Forelimb muscle (tissue), 1 donor: ENCODE measurements around the gene MGLL. TPM values are rescaled to one million over a fixed set of nuclear protein-coding genes. Genes with fewer than 3 reads are reported as not detected.

Experiments
- DNase-seq: peaks from one replicate; pipeline ENCODE4 v3.0.0-alpha.2; 2013; ENCODE audit warnings: low read depth
- polyA plus RNA-seq: library from polyadenylated mRNA; unstranded; fragments of 120-200 nt; gene quantifications from one replicate; pipeline ENCODE4 v1.2.1, GENCODE V29; 2013; ENCODE audit not compliant: insufficient read length

The MGLL gene
- polyA plus RNA-seq, 1 donor: 24.5 TPM

DNA sequence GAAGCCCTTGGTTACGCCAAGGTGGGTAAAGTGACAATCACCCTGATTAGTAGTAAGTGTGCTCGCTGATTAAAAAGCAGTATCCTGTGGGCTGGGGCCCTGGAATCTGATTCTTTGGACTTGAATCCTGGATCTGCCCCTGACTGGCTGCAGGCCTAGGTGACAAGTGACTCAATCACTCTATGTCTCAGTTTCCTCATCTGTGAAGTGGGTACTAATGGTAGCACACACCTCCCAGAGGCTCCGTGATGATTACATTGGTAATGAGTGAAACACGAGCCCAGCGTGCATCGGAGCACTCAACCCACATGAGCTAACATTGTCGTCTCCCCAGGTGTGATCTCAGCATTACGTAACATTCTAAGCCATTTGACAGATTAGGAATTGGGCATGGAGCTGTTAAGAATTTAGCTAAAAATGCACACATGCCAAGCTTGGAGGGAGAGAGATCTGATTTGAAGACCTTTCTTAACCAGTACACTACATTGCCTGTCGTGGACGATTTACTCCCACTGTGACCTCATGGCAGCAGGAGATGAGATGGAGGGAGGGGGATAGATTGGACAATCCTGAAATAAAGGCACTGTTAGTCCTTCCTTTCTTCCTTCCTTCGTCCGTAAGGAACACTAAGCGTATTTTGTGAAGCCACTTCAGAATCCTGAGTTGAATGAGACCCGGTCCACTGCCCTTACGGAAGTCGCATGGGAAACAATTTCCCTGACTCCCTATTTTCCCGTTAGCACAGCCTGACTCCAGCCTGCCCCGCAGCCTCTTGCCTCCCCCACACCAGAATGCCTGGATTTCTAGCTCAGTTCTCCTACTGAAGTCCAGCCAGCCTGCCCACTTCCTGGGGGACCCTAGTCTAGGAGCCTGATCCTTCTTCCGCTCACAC is 32.1 kb downstream of the MGLL start:
- DNase-seq: no peak

DNA sequence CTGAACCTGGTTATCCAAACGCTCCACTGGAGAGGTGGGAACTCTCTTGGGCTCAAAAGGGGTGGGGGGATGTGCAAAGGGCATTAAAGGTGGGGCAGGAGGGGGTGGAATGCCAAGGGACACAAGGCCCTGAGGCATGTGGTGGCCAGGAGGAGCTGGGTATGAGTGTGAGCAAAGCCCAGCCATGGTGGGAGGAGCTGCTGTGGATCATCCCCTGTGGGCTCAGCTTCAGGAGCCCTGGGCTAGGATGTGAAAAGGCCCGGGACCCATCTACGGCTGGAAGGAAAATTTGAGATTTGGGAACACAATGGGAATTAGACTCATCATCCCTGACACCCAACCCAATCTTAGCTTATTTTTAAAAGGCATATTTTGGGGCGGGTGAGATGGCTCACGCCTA is 33.3 kb downstream of the MGLL start:
- DNase-seq: no peak

DNA sequence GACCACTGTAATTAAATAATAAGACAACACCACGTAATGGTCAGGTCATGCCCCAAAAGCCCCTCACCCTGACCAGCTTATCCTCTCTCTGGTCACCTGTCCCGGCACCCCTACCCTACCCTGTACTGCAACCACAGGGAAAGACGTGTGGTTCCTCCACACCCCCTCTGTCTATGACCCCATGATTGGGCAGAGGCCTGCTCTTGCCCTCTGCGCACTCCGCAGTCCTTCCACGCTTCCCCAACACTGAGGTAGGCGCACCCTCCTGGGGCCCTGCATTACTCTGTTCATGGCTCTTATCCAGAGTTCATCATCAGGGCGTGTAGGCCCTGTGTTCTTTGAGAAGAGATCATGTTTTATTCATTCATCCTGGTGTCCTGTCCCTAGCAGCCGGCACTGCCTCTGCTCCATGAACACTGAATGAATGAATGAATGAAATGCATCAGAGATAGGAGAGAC is 33.8 kb downstream of the MGLL start:
- DNase-seq: no peak

DNA sequence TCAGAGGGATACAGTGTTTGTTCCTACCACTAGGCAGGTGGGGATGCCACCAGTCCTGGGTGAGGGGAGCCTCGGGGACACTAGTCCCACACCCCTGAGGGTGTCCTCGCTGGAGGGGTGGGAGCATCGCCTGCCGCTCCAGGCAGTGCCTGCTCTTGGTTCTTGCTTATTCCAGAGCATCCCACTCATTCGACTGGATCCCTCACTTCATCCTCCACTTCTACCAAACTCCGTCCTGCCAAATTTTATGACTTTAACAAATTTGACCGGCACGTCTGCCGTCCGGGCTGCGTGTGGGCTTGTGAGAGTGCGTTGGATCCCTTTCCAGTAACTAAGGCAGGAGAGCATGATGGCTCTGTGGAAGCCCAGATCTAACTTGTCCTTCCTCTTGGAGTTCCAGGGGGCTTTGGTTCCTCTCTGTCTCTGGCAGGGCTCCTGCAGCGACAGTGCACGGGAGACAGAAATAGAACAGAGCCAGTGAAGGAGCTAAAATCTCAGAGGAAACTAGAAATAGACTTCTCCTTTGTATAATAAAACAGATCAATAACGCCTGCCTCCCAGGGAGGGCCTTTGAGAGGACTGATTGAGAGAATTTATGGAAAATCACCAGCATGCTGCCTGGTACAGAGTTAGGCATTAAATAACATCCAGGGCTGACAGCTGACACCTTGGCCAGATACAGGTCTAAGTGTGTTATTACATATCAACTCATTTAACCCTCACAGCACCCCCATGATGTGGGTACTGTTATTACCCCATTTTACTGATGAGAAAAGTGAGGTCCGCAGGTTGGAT is 34.5 kb downstream of the MGLL start:
- no peak for DNase-seq

DNA sequence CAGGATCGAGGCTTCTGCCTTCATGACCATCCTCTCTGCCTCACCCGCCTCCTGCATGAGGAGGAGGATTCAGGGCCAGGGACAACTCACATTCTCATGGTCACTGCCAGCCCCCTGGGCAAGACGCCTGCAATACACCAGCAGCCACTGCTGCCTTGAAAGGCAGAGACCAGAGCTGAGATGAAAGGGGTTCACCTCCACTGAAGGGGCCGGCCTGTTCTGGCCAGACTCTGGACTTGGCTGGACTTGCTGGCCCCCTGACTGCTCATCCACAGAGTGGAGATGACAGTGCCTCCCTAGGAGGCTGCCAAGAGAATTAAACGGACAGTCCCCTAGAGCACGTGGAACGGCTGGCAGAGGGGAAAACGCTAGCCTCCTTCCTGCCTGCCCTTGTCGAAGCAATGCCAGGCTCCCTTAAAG is 35.2 kb downstream of the MGLL start:
- no peak for DNase-seq

DNA sequence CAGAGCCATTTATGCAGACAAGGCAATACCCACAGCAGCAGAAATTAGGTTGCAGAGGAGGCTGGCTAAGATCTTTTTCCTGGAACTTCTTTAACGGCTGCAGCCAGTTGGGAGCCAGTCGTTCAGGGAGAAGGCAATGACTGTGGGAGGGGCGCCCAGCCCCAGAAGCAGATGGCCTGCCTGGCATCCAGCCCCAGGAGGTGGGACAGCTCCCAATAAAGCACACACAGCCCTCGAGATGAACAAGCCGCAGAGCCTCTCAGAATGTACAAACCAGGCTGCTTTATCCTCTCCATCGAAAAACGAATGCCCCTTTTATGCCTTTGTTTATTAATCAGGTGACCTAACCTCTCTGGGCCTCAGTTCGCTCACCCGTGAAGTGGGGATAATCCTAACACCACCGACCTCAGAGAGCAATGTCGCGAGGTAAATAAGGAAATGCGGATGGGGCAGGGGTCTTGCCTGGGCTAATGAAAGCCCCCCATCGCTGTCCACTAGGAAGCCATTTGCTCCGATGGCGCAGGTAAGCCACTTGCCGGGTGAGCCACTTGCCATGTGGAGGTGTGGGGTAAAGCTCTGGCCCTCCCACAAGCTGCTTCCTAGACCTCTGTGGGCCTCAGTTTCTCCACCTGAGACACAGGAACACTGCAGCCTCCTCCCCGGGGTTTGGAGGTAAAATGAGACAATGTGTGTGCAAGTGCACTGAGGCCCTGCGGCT is 35.8 kb downstream of the MGLL start:
- no peak for DNase-seq

DNA sequence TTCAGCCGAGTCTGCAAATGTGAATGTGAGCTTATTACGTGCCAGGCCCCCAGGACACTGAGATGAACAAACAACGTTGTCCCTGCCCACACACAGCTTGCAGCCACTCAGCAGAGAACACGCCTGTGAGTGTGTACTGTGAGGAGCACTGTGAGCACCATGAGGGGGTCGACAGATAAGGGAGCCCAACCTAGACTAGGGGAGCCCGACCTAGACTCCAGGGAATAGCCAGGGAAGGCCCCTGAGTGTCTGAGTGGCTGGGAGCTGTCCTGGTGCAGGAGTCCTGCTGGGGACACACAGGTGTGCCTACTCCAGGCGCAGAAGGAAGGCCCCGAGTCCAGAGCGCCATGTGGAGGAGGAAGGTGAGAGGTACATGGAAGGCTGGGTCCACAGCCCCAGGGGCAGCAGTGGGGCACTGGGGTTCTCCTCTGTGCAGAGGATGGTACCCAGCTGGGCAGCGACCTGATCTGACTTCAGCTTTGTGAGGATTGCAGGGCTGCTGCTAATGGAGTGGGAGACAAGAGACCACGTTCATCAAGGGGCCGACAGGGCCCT is 36.5 kb downstream of the MGLL start:
- no peak for DNase-seq

DNA sequence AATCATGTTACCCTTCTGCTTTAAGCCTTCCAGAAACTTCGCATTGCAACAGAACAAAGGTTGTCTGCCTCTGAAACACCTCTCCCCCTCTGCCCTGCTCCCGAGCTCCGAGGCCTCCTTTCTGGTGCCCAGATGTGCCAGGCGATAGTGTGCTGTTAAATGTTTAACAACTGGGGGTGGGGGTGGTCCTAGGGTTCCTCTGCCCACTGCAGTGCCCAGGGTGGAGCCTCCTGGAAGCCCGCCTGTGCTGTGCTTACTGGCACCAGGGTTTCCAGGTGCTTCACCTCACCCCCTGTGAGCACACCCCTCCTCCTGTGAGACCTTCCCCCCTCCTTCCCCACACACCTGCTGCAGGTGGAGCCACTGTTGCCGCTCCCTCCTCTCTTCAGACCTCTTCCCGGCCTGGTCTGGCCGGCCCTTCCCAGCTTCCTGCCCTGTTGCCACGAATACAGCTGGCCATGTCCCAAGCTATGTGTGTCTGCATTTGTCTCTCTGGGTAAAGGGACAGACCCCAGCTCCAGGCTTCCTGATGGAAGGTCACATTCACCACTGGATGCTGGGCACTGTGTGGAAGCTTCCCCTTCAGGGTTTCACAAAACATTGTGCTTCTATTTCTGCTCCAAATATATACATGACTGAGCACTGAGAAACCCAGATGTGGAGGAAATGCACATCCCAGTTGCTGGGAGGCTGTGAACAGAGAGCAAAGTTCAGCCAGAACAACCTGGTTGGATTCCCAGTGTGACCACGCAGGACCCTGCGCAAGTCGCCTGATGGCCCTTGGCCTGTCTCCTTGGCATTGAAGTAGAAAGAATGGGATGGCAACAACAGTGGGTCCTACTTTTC is 37.2 kb downstream of the MGLL start:
- no peak for DNase-seq

DNA sequence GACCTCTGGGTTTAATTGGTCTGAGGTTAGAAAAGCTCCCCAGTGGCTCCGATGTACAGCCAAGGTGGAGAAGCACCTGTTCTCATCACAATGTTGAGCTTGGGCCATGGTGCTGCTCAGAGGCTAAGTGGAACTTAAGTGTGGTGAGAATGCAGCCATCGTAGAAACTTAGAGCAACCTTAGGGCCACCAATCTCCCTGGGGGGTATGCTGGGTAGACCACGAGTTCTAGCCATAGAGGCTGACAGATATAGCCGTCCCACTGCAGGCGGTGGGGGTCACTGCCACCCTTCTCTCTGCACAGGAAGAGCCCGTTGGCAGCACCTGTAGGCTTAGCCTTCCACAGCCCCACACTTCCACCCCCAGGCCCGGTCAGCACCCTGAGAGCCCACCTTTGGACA is 38.0 kb downstream of the MGLL start:
- DNase-seq: no peak

DNA sequence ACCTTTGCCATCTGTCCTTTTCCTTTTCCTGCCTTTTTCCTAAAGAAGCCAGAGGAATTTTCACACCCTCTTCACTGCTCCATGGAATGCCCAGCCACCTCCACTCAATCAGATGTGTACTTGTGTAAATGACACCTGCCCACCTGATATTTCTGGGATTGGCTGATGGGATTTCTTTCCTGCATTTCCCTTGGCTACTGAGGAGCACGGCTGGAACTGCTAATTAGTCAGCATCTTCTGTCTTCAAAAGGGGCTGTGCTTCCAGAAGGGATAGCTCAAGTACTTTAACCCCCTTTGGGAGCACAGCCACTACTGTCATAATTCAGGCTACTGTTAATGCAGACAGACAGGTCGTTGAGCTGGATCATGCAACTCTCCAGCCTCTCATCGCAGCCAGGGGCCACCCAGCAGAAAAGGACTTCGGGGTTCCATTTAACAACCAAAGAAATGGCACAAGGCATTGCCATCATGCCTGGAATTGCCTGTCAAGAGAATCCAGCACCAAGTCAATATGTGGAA is 38.6 kb downstream of the MGLL start:
- DNase-seq: no peak

DNA sequence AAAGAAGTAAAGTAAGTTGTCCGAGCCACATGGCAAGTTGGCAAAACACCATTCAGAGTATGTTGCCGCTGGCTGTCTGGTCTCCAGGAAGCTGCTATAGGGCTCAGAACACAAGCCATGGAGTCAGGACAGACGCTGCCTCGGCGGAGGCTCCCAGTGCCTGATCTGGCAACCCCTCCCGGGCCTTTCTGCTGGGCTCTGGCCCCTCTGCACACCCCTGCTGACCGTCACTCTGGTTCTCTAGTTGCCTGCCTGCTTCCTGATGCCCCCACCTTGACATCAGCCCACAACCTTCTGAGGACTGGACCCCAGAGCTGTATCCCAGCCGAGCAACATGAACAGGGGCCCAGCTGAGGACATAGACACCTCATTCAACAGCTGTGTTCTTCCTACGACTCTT is 39.1 kb downstream of the MGLL start:
- DNase-seq: no peak

DNA sequence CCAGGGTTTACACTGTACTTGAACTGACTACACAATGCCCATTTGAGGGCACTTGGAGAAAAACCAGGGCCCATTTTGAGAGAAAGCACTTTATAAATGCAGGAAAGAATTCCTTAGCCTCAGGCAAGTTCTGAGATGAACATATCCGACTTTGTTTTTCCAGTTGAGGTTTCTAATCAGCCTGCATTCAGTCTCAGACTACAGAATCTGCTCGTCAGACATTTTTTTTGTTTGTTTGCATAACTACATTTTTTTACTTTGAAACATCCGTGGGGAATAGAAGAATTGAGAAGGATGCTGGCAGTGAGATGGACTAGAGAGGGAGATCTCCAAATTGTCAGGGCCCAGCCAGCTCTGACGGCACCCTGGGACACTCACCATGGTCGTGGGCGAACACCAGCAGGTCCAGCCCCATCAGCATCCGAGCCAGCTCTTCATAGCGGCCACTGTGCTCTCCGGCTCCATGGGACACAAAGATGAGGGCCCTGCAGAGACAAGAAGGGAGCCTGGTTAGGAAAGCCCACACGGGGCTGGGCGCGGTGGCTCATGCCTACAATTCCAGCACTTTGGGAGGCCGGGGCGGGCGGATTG is 40.8 kb downstream of the MGLL start:
- no peak for DNase-seq

DNA sequence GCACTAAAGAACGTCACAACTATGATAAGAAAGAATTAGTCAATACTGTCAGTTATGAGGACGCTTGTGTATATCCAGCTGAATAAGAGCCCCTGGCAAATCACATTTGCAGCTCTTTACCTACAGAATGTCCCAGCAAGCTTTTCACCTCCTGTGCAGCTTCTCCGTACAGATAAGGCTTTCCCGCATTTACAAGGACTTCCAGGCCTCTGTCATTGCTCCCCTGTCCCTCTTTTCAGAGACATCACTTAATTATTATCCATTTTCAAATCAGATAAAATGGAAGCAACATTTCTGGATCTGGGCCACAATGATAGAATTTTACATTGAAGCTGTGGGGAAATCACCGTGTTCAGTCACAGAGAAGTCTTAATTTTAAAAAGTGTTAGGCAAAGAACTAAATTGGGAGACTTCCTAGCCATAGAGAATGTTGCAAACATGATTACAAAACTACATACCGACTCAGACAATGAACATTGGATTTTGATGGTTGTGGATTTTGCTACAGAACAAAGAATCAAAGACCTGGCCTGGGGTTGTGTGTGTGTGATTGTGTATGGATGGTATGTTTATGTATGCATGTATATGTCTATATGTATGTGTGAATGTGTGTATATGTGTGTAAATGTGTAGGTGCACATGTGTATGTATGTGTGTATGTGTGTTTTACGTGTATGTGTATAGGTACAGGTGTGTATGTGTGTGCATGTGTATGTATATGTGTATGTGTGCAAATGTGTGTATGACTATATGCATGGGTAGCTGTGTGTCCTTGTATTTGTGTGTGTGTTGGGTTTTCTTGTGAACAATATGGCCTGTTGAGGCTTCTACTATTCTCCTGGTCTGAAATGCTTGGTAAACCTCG is 41.5 kb downstream of the MGLL start:
- no peak for DNase-seq

DNA sequence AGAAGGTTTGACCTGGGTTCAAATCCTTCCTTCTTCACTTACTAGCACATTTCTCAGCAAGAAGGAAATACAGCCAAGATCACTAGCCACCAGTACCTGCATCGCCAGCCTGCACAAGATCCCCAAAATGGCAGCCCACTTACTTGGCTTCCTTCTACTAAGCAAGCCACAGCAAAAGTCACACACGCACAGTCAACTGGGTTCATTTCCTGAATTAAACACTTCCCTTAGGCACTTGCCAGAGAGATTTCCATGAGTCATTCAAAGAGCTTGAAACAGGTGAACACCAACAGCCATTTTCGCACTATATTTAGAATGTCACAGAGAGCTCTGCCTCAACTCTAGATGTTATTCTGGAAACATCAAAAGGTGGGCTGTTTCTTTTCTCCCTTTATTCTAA is 42.6 kb downstream of the MGLL start:
- DNase-seq: no peak

DNA sequence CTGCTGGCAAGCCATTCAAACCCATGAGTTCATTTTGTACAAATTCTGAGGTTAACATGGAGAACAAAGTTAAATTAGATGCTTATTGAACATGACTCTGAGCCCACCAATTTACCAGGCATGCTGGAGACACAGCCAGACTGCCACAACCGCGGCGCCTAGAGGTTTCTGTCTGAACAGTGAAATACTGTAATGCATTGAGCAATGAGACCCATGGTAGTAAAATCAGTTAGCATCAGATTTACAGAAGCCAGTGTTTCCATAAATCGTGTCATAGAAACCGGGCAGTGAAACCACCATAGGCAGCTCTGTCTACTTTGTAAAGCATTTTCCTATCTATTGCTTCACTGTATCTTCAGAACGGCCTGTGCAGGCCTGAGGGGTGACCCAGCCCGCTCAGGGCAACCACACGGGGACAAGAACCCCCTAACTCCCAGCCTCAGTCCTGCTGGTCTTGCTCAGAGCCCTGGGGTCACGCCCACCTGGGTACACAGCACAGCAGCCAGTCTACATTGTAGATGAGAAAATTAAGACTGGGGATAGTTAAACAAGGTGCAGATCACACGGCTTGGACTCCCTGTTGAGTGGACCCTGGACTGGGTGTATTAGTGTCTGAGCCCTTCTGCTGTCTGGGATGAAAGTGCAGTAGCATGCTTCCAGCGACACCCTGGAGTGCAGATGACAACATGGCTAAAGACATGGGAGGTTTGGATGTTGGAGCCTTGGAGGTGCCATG is 44.2 kb downstream of the MGLL start:
- no peak for DNase-seq

DNA sequence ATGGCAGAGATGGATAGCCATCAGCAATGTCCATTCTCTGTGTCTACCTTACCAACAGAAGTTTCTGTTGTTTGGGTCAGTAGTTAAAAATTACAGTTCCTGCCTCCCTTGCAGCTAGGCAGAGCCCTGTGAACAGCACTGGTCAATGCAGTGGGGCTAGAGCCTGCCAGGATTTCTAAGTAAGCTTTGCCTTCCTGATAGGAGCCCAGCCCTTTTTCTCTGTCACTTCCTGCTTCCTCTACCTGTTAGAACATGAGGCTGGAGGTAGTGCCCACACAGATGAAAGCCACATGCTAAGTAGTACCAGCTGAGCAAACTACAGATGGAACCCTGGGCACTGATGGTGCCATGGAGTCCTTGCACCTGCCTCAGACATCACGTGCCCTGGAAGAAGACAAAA is 45.0 kb downstream of the MGLL start:
- no peak for DNase-seq

DNA sequence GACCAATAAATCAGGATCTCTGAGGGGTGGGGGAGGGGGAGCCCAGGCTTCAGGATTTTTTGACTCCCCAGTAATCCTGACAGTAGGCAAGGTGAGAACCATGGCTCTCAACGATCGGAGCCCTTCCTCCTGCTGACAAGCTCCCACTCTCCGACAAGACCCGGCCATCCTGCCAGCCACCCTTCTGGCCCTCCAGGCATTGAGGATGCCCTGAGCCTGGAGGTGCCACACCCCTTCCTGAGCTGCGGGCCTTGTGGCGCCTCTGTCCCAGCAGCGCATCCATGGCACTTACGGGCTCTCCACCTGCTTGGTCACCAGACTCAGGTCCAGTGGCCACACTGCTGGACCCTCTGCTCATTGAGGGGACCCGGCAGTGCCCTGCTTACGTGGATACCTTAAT is 46.0 kb downstream of the MGLL start:
- no peak for DNase-seq

DNA sequence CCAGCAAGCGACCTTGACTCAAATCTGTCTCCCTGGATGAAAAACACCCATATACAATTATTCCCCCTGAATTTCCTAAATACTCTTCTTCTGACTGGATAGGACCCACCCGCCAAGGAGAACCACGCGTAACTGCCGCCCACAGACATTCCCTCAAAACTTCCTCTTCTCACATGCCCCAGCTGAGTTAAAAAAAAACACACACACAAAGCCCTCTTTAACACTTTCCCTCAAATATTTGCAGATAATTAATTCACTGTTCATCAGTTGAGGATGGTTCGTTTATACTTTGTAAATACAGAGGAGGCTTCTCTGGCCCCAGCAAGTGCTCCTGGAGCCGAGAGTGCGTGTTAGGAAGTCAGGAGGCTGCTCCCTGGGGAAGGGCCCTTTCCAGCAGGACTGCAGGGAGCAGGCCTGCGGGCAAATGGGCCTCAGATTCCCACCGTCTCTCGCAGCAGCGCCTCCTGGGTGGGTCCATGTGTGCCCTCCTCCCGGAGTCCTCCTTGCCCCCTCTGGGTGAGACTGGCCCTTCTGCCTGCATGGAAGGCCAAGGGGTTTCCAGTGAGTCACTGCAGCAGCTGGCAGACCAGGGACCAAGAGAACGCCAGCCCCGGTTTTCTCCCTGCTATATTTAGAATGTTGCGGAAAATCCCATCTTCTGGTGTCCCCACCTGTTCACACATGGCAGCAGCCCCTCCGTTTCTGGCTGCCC is 46.8 kb downstream of the MGLL start:
- DNase-seq: no peak
